Activated CD4-positive, alpha-beta memory T cell treated with anti-CD3 and anti-CD28 coated beads, Interleukin-2, amount 10 ng/mL, durations not matched to agents 7 days and 5 days (primary cell): ENCODE results near the gene HKDC1. TPM values are rescaled to one million over a fixed set of nuclear protein-coding genes. Genes with fewer than 3 reads are reported as not detected.
A peak's percentile ranks its signal among the peaks of the same experiment; 100 is the strongest.
"Not testable (repeated sequence)": the region's sequence is repeated elsewhere in the genome, so short reads cannot be mapped to it uniquely, and the experiment has no call there.

Experiments
- CTCF ChIA-PET: fragments of 350-600 bp; sonication (Branson Sonifier 250); formaldehyde crosslinking; loops from one replicate; lab custom pipeline; 2021; ENCODE audit warnings: antibody characterized with exemption, inconsistent platforms; lab: Charles Lee
- POLR2A ChIA-PET: fragments of 350-600 bp; sonication (Branson Sonifier 250); formaldehyde crosslinking; loops from one replicate; lab custom pipeline; 2021; ENCODE audit warnings: antibody characterized with exemption; lab: Charles Lee
- DNase-seq: peaks from one replicate; pipeline ENCODE4 v3.0.0-alpha.2; 2020
- H3K27ac Mint-ChIP-seq: one replicate; pipeline ENCODE4 v1.8.0; 2021; ENCODE audit warnings: mild to moderate bottlenecking, mixed read lengths
- H3K27me3 Mint-ChIP-seq: one replicate; pipeline ENCODE4 v1.8.0; 2021; ENCODE audit warnings: mixed read lengths
- H3K36me3 Mint-ChIP-seq: one replicate; pipeline ENCODE4 v1.8.0; 2021; ENCODE audit warnings: low read depth, mixed read lengths
- H3K4me1 Mint-ChIP-seq: one replicate; pipeline ENCODE4 v1.8.0; 2021; ENCODE audit warnings: mixed read lengths
- H3K4me3 Mint-ChIP-seq: one replicate; pipeline ENCODE4 v1.8.0; 2021; ENCODE audit warnings: mild to moderate bottlenecking, mixed read lengths
- H3K9me3 Mint-ChIP-seq: one replicate; pipeline ENCODE4 v1.8.0; 2021; ENCODE audit warnings: mixed read lengths
- total RNA-seq, 2 experiments: library from RNA; stranded (reverse); gene quantifications; one replicate each; pipeline ENCODE4 v1.2.3, GENCODE V29; 2021

Gene HKDC1, protein sequence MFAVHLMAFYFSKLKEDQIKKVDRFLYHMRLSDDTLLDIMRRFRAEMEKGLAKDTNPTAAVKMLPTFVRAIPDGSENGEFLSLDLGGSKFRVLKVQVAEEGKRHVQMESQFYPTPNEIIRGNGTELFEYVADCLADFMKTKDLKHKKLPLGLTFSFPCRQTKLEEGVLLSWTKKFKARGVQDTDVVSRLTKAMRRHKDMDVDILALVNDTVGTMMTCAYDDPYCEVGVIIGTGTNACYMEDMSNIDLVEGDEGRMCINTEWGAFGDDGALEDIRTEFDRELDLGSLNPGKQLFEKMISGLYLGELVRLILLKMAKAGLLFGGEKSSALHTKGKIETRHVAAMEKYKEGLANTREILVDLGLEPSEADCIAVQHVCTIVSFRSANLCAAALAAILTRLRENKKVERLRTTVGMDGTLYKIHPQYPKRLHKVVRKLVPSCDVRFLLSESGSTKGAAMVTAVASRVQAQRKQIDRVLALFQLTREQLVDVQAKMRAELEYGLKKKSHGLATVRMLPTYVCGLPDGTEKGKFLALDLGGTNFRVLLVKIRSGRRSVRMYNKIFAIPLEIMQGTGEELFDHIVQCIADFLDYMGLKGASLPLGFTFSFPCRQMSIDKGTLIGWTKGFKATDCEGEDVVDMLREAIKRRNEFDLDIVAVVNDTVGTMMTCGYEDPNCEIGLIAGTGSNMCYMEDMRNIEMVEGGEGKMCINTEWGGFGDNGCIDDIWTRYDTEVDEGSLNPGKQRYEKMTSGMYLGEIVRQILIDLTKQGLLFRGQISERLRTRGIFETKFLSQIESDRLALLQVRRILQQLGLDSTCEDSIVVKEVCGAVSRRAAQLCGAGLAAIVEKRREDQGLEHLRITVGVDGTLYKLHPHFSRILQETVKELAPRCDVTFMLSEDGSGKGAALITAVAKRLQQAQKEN
- 1 to 10 TPM; 4.1 to 4.2 TPM for total RNA-seq

DNA sequence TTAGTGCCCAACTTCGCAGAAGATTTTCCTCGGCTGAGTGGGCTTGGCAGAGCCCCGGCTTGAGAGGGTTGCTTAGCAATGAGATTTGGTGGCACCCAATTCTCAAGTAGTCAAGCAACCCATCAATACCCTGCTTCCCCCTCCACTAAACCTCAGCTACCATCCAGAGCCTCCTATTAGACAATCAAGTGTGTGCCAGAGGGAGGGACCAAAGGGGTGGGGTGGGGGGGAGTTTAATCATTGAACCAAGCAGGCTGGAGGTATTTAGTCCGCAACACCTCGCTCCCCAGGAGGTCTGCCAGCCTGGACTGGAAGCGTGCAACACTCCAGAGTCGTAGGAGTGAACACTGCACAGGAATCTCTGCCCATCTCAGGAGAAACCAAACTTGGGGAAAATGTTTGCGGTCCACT is at the start of gene HKDC1:
Gene HKDC1 (plus strand): TSS at position 292 of the 411 bp plus-strand sequence. CDS start 104 bp downstream, at position 396.
- peak within 1 kb of the TSS; percentile 50 for H3K27ac Mint-ChIP-seq
- no peaks in the 10 kb centered on the region for H3K9me3 Mint-ChIP-seq
- H3K4me3 Mint-ChIP-seq, result no peak within 1 kb of the TSS
- peaks cover 66% of the 10 kb centered on the region for H3K4me1 Mint-ChIP-seq
- ChIA-PET POLR2A (interaction anchor here (1.1 to 1.2 kb wide), 2 partner anchors 19 to 40 kb away, joined by 4 to 5 read pairs; partner anchors contain the start of gene SUPV3L1), CTCF (interaction anchor here (0.8 to 1.6 kb wide), 2 partner anchors 9 to 14 kb away, joined by 3 to 8 read pairs; no protein-coding TSS in a partner anchor)
- H3K27me3 Mint-ChIP-seq, result no peaks in the 10 kb centered on the region
- DNase-seq, result no peak
- H3K36me3 Mint-ChIP-seq, result no peaks in the 10 kb centered on the region

DNA sequence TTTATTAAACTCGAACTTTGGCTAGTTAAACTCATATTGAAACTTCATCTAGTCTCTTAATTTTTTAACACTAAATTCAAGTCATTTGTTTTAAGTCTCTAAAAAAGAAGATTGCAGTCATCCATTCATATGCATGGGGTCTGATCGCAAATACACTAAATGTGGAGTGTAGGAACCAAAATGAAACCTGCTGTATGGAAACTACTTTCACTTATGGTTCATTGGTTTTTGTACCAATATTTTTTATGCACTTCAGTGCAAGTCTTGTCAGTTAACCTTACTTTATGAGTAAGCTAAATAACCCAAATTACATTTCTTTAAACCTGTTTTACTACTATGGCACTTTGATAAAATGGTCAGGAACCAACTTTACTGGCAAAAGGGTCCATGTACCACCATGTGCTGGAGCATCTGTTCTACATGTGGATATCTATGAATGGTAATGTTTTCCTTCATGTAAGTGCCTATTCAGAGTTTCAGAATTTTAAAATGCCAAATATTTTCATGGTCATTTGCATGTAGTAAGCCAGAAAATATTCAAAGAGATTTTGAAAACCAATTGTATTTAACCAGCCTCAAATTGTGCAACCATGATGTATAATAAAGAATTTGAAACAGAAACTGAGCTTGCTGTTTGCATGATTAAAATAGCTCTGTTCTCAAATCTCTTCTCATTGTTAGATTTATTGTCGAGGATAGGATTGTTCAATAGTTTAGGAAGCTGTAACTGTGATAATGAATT is 47.7 kb upstream of the HKDC1 start:
- Mint-ChIP-seq H3K27ac (no peak overlapping the region), H3K27me3 (no peaks in the 10 kb centered on the region)
- CTCF ChIA-PET, result interaction anchor here (0.6 to 1.8 kb wide), 4 partner anchors 11 to 218 kb away, joined by 3 to 4 read pairs (median 4); no protein-coding TSS in a partner anchor

GRCh38 chr10:69175326-69175725 is 44.8 kb upstream of the HKDC1 start:
- not testable (repeated sequence) for H3K9me3 Mint-ChIP-seq, H3K27ac Mint-ChIP-seq, DNase-seq, H3K4me3 Mint-ChIP-seq, H3K27me3 Mint-ChIP-seq
- peaks cover 33% of the 10 kb centered on the region for H3K36me3 Mint-ChIP-seq
- ChIA-PET POLR2A (interaction anchor here (1.1 kb wide), 1 partner anchor 220 kb away, joined by 3 read pairs; the partner anchor contains the start of gene DDX21), CTCF (interaction anchor here (0.5 kb wide), 1 partner anchor 427 kb away, joined by 3 read pairs; no protein-coding TSS in a partner anchor)
- peaks cover 20% of the 10 kb centered on the region for H3K4me1 Mint-ChIP-seq

More for the DNA sequence above, 47.7 kb upstream of the HKDC1 start:
- peaks cover 7% of the 10 kb centered on the region for H3K4me1 Mint-ChIP-seq
- H3K36me3 Mint-ChIP-seq, result peaks cover 49% of the 10 kb centered on the region
- POLR2A ChIA-PET, result interaction anchor here (1.1 to 1.4 kb wide), 2 partner anchors 17 to 48 kb away, joined by 3 read pairs; no protein-coding TSS in a partner anchor
- no peak overlapping the region for H3K4me3 Mint-ChIP-seq
- no peaks in the 10 kb centered on the region for H3K9me3 Mint-ChIP-seq
- DNase-seq, result no peak

DNA sequence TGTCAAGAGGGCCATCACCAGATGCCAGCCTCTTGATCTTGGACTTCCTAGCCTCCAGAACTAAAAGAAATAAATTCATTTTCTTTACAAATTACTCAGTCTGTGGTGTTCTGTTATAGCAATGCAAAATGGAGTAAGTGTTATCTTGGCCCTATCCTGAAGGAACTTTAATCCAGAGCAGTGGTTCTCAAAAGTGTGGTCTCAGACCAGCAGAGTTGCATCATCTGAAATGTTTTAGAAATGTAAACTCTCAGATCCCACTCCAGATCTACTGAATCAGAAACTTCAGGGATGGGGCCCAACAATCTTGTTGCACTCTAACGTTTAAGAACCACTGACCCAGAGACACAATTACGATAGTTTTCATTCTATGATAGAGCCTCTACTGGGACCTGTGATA is 43.3 kb upstream of the HKDC1 start:
- Mint-ChIP-seq H3K36me3 (peaks cover 18% of the 10 kb centered on the region), H3K27me3 (no peaks in the 10 kb centered on the region), H3K27ac (no peak overlapping the region), H3K4me1 (peaks cover 27% of the 10 kb centered on the region), H3K4me3 (no peak overlapping the region), H3K9me3 (no peaks in the 10 kb centered on the region)
- CTCF ChIA-PET, result no interaction called here
- POLR2A ChIA-PET, result no interaction called here
- no peak for DNase-seq

DNA sequence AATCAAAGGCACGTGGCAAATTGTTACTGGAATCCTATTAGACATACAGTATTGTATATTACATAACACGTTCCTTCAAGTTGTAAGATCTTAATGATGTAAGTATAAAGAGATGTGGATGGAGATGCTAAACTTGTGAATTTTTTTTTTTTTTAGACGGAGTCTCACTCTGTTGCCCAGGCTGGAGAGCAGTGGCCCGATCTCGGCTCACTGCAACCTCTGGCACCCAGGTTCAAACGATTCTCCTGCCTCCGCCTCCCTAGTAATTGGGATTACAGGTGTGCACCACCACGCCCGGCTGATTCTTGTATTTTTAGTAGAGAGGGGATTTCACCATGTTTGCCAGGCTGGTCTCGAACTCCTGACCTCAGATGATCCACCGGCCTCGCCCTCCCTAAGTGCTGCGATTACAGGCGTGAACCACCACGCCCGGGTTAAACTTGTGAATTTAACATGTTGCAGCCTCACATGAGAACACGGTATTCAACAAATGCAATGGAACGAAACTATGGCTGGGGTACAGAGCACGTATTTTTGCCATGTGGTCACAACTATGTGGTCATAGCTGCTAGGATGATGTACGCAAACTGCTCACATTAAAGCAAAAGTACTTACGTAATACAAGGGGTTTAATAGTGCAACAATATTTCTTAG is 40.9 kb upstream of the HKDC1 start:
- no peaks in the 10 kb centered on the region for H3K27me3 Mint-ChIP-seq
- ChIA-PET CTCF (interaction anchor here (1.3 to 1.4 kb wide), 3 partner anchors 85 to 214 kb away, joined by 3 to 6 read pairs (median 3); no protein-coding TSS in a partner anchor), POLR2A (interaction anchor here (1.0 to 2.0 kb wide), 14 partner anchors 8 to 209 kb away, joined by 3 to 12 read pairs (median 5); partner anchors contain the start of gene HKDC1)
- peak overlapping the region; percentile 92 for H3K4me3 Mint-ChIP-seq
- peak overlapping the region; percentile 98 for H3K27ac Mint-ChIP-seq
- peaks cover 38% of the 10 kb centered on the region for H3K4me1 Mint-ChIP-seq
- H3K36me3 Mint-ChIP-seq, result peaks cover 13% of the 10 kb centered on the region
- no peak for DNase-seq
- H3K9me3 Mint-ChIP-seq, result no peaks in the 10 kb centered on the region

GRCh38 chr10:69179743-69180524 is 40.2 kb upstream of the HKDC1 start, which contains the start of gene SUPV3L1:
TSS of gene SUPV3L1 (plus strand) at chr10:69180234. CDS start at chr10:69180292, 58 bp downstream.
- H3K27me3 Mint-ChIP-seq, result no peaks in the 10 kb centered on the region
- H3K27ac Mint-ChIP-seq, result peak within 1 kb of the TSS; percentile 98
- CTCF ChIA-PET, result interaction anchor here (1.3 to 1.4 kb wide), 4 partner anchors 46 to 213 kb away, joined by 3 to 6 read pairs (median 4); no protein-coding TSS in a partner anchor
- peak; percentile 87 for DNase-seq
- peaks cover 13% of the 10 kb centered on the region for H3K36me3 Mint-ChIP-seq
- H3K9me3 Mint-ChIP-seq, result no peaks in the 10 kb centered on the region
- H3K4me1 Mint-ChIP-seq, result peaks cover 45% of the 10 kb centered on the region
- POLR2A ChIA-PET, result interaction anchor here (0.7 to 2.0 kb wide), 20 partner anchors 9 to 210 kb away, joined by 3 to 12 read pairs (median 4); partner anchors contain the start of gene HKDC1
- peak within 1 kb of the TSS; percentile 92 for H3K4me3 Mint-ChIP-seq

DNA sequence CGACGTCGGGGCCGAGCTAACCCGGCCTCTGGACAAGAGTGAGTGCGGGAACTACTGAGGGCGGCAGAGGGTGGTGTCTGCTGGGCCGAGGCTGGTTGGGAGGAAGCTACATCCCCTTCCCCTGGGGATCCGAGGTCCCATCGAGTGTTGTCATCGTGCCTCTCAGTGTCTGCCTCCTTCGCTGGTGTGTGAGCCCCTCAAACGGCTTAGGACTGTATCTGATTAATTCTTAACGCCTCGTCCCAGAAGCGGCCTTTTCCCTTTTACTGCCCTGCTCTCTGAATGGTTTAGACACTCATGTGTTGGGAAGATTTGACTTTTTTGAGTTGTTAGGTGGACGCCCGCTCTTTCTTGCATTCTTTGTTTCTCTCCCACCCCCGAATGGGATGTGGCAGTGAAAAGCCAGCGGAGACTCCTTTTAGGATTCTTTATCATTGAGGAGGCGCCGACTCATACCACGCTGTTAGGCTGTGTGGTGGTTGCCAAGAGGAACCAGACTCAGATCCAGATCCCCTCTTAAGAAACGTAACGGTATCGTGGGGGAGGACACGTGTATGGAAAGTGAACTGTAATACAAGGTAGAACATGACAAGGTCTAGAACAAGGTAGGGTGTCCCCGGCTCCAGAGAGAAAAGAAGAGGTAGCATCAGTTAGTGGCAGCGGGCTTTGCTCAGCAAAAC is 39.5 kb upstream of the HKDC1 start:
- peak; percentile 32 for DNase-seq
- Mint-ChIP-seq H3K27ac (peak overlapping the region; percentile 98), H3K4me1 (peaks cover 49% of the 10 kb centered on the region), H3K36me3 (peaks cover 13% of the 10 kb centered on the region), H3K9me3 (no peaks in the 10 kb centered on the region), H3K27me3 (no peaks in the 10 kb centered on the region), H3K4me3 (peak overlapping the region; percentile 92)
- ChIA-PET POLR2A (interaction anchor here (0.7 to 2.0 kb wide), 19 partner anchors 10 to 211 kb away, joined by 3 to 12 read pairs (median 4); partner anchors contain the start of gene HKDC1), CTCF (interaction anchor here (1.3 to 1.4 kb wide), 4 partner anchors 46 to 212 kb away, joined by 3 to 6 read pairs (median 4); no protein-coding TSS in a partner anchor)

- CTCF ChIA-PET, result interaction anchor here (1.4 kb wide), 1 partner anchor 54 kb away, joined by 3 read pairs; no protein-coding TSS in a partner anchor
- Mint-ChIP-seq H3K27ac (peak overlapping the region; percentile 98), H3K36me3 (peaks cover 15% of the 10 kb centered on the region), H3K9me3 (no peaks in the 10 kb centered on the region), H3K4me3 (peak overlapping the region; percentile 92), H3K27me3 (no peaks in the 10 kb centered on the region), H3K4me1 (peaks cover 53% of the 10 kb centered on the region)
- POLR2A ChIA-PET, result interaction anchor here (1.1 to 1.3 kb wide), 2 partner anchors 24 to 57 kb away, joined by 3 to 5 read pairs; no protein-coding TSS in a partner anchor
- DNase-seq, result no peak
These were observed 38.7 kb upstream of the HKDC1 start for GRCh38 chr10:69181433-69181832.

DNA sequence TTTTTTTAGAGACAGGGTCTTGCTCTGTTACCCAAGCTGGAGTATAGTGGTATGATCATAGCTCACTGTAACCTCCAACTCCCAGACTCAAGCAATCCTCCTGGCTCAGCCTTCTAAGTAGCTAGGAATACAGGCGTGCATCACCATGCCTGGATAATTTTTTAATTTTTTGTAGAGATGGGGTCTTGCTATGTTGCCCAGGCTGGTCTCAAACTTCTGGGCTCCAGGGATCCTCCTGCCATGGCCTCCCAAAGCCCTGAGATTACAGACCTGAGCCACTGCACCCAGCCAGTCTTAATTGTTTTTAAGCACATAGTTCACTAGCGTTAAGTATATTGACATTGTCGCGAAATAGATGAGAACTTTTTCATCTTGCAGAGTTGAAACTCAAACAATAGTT is 38.1 kb upstream of the HKDC1 start:
- H3K27ac Mint-ChIP-seq, result no peak overlapping the region
- H3K27me3 Mint-ChIP-seq, result no peaks in the 10 kb centered on the region

DNA sequence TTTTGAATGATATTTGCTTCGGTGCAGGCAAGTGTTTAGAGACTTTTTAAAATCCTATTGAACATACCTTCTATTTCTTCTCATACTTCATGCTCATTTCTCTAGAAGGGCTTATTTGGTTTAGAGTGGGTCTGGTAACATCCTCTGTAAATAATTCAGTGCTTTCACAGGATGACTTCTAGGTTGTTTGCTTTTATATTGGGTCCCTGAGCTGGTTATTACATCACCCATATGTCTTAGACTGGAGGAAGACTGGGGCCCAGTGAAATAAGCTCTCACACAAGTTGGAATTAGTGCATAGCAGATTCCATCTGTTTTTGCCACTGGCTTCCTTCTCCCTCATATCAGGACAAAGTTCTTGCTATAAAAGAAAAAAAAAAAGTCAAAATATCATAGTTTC is 33.6 kb upstream of the HKDC1 start:
- no peak for DNase-seq
- Mint-ChIP-seq H3K4me3 (no peak overlapping the region), H3K36me3 (peaks cover 44% of the 10 kb centered on the region), H3K4me1 (peaks cover 30% of the 10 kb centered on the region), H3K9me3 (no peaks in the 10 kb centered on the region), H3K27ac (no peak overlapping the region), H3K27me3 (no peaks in the 10 kb centered on the region)
- ChIA-PET POLR2A (no interaction called here), CTCF (no interaction called here)

More for the DNA sequence above, 38.1 kb upstream of the HKDC1 start:
- no peak for DNase-seq
- Mint-ChIP-seq H3K4me1 (peaks cover 53% of the 10 kb centered on the region), H3K36me3 (peaks cover 16% of the 10 kb centered on the region), H3K4me3 (no peak overlapping the region), H3K9me3 (no peaks in the 10 kb centered on the region)
- POLR2A ChIA-PET, result interaction anchor here (1.1 to 1.3 kb wide), 3 partner anchors 23 to 57 kb away, joined by 3 to 5 read pairs (median 5); no protein-coding TSS in a partner anchor
- CTCF ChIA-PET, result interaction anchor here (1.4 kb wide), 2 partner anchors 54 to 211 kb away, joined by 3 to 5 read pairs; no protein-coding TSS in a partner anchor
